Suppressor macrophage (primary cell): Measurements from ENCODE around the gene SLC39A8.

Experiments
- DNase-seq, 4 experiments: peaks; one replicate each; pipeline ENCODE4 v3.0.0-alpha.2; 2020 to 2022

Gene SLC39A8

DNA sequence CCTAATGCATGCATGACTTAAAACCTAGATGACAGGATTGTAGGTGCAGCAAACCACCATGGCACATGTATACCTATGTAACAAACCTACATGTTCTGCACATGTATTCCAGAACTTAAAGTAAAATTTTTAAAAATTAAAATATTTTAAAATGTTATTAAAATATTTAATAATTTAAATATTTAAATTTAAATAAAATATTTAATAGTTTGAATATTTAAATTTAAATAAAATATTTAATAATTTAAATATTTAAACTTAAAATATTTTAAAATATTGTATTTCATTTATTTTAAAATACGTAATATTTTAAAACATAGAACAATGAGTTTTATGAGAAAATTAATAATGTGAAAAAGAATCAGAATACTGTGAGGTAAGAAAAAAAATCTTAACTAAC, 117.9 kb downstream of the SLC39A8 start:
- no peak for DNase-seq

GRCh38 chr4:102223461-102223860, 121.8 kb downstream of the SLC39A8 start:
- no peak for DNase-seq

GRCh38 chr4:102222838-102223409, 122.4 kb downstream of the SLC39A8 start:
- no peak for DNase-seq

GRCh38 chr4:102219129-102219528, 126.2 kb downstream of the SLC39A8 start:
- DNase-seq: no peak

GRCh38 chr4:102218656-102219055, 126.6 kb downstream of the SLC39A8 start:
- DNase-seq: no peak

DNA sequence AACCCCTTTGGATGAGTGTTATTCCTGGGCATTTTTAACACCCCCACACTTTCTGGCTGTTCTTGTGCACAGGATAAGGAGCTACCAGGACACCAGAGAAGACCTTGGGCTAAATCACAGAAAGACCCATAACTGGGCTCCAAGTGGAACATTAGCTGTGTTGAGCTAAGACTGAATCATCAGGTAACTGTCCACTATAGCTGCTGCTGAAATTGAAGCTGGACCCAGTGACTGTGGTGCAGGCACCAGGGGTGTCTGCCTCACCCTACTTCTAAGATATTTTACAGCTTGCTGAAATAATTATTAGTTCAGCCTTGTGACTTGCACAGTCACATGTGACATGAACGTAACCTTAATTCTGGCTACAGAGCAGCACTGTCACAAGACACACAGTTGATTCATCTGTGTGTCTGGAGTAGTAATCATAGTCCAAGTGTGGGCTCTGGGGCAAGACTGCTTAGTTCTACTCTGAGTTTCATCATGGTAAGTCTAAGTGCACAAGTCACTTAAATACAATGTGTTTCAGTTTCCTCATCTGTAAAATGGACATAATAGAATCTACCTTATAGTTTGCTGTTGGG, 127.4 kb downstream of the SLC39A8 start:
- peak; percentile 3 to 57 (median 32) for DNase-seq

DNA sequence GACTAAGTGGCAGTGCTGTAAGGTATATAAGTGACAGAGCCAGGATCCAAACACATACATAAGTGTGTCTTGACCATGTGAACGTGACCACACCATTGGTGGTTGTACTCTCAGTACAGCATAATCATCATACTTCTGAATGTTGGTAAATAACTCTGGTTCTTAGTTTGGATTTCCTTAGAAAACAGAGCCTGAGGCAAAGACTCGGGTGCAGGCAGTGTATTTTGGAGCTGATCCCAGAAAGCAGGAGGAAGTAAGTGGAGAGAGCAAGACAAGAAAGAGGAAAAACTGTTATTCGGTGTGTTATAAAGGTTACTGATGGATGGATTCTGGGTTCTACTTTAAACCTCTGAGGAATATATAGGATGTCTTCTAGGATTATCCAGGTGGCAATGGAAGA, 127.9 kb downstream of the SLC39A8 start:
- DNase-seq: peak in 3 of 4 experiments; percentile 0 to 6 (median 5)

DNA sequence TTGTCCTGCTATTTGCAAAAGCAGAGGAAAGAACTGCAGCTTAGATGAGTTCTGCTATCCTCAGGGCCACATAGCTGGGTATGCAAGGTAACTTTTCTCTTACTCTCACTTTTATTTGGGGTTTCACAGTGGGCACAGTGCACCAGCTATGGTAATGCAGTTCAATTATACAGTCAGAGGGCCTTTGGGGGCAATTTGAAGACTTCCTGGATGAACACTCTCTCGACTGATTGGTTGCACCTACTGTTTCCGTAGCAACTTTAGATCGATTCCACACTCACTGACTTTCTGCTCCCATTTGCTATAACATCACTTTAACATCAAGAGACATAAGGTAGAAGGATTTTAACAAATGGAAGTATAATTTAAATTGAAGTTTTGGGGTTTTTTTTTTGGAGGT, 128.6 kb downstream of the SLC39A8 start:
- DNase-seq: no peak

- DNase-seq: no peak
These were observed 132.3 kb downstream of the SLC39A8 start for GRCh38 chr4:102213031-102213430.
